Esophagus muscularis mucosa (tissue), 4 donors: ENCODE measurements around the gene SH3BP1. TPM values are rescaled to one million over a fixed set of nuclear protein-coding genes. Genes with fewer than 3 reads are reported as not detected.
"Not testable (repeated sequence)": the region's sequence is repeated elsewhere in the genome, so short reads cannot be mapped to it uniquely, and the experiment has no call there.

Source experiments
- DNase-seq: peaks from one replicate; pipeline ENCODE4 v3.0.0-alpha.2; 2017; ENCODE audit errors: extremely low spot score
- H3K27ac ChIP-seq, 4 donors: fragments of 200-600 bp; sonication (generic); replicated peaks in 1 of 4; 1 replicate in 3 of 4; 2 replicates in 1 of 4; pipeline ENCODE4 v1.5.1; 2016 to 2019; ENCODE audit warnings: mild to moderate bottlenecking in 1 of 4
- H3K27me3 ChIP-seq, 4 donors: fragments of 200-600 bp; sonication (generic); one replicate each; pipeline versions ENCODE4 v1.5.1 to v1.6.0; 2016 to 2019
- H3K36me3 ChIP-seq, 4 donors: fragments of 200-600 bp; sonication (generic); one replicate each; pipeline ENCODE4 v1.5.1; 2016 to 2019
- H3K4me1 ChIP-seq, 4 donors: fragments of 200-600 bp; sonication (generic); one replicate each; pipeline ENCODE4 v1.5.1; 2016 to 2019
- H3K4me3 ChIP-seq, 4 donors: fragments of 200-600 bp; sonication (generic); 1 replicate in 2 of 4; 2 replicates in 2 of 4; pipeline ENCODE4 v1.5.1; 2016 to 2019; ENCODE audit warnings: mild to moderate bottlenecking in 4 of 4, moderate library complexity in 1 of 4
- H3K9me3 ChIP-seq, 4 donors: fragments of 200-600 bp; sonication (generic); 1 replicate in 3 of 4; 2 replicates in 1 of 4; pipeline ENCODE4 v1.5.1; 2016 to 2019
- CTCF ChIP-seq, 3 experiments: fragments of 200-600 bp in 2 of 3; fragments of 450-650 bp in 1 of 3; sonication (generic) in 2 of 3; IDR thresholded peaks; one replicate each; pipeline ENCODE4 v1.5.1; 2017 to 2019; ENCODE audit warnings: antibody characterized with exemption in 3 of 3, mild to moderate bottlenecking in 2 of 3, moderate library complexity in 1 of 3
- EP300 ChIP-seq: sonication (generic); formaldehyde crosslinking; IDR thresholded peaks from one replicate; pipeline ENCODE4 v1.6.1; 2017; ENCODE audit warnings: antibody characterized with exemption
- POLR2A ChIP-seq: fragments of 450-650 bp; IDR thresholded peaks from one replicate; pipeline ENCODE4 v1.6.1; 2017; ENCODE audit warnings: antibody characterized with exemption, moderate library complexity, mild to moderate bottlenecking, low read depth
- POLR2AphosphoS5 ChIP-seq, 2 donors: sonication (generic); formaldehyde crosslinking; IDR thresholded peaks; one replicate each; pipeline ENCODE4 v1.6.1; 2017; ENCODE audit warnings: antibody characterized with exemption in 2 of 2
- WGBS: methylation state at CpG from one replicate; pipeline ENCODE4 v1.1.5; 2018; 5-methylcytosine and 5-hydroxymethylcytosine counted together
- intact Hi-C: fragments of 100-400 bp; cut with DNase I; formaldehyde crosslinking; loops from one replicate; pipeline ENCODE4 v1.15.1; 2023
- total RNA-seq, 4 donors: library from RNA; depleted of rRNA; stranded (reverse); fragments of >200 nt; gene quantifications; one replicate each; pipeline versions ENCODE4 v1.1.0 to v1.2.1, GENCODE V29; 2016

SH3BP1 gene
- 1 to 10 TPM; 1.5 to 7.5 (median 4.3) TPM for total RNA-seq

- WGBS = 28% methylated on average over 5 of the region's 57 CpGs
- peaks cover 41 to 62% (median 47%) of the 10 kb centered on the region in 4 donors for H3K4me1 ChIP-seq
- peak within 1 kb of the TSS; percentile 54 to 72 (median 58) for H3K4me3 ChIP-seq
- no peak for DNase-seq
- intact Hi-C loops = no loop called here
- peaks cover 3 to 35% (median 12%) of the 10 kb centered on the region in 4 donors for H3K27me3 ChIP-seq
- peak within 1 kb of the TSS in 3 of 4 donors; percentile 37 to 65 (median 55) for H3K27ac ChIP-seq
- no peaks in the 10 kb centered on the region for H3K36me3 ChIP-seq
- H3K9me3 ChIP-seq = no peaks in the 10 kb centered on the region
- TF ChIP-seq POLR2AphosphoS5 (IDR thresholded peaks at IDR 0.05) (no peak), EP300 (no peak), CTCF (IDR thresholded peaks at IDR 0.05) (no peak), POLR2A (no peak)
Measured at GRCh38 chr22:37639070-37639760, at the start of gene SH3BP1. Gene SH3BP1 (plus strand): TSS chr22:37639669. CDS start chr22:37639788, 119 bp downstream.

GRCh38 chr22:37591081-37591480 is 48.4 kb upstream of the SH3BP1 start:
- DNase-seq, H3K27ac ChIP-seq, intact Hi-C loops, H3K36me3 ChIP-seq, H3K4me3 ChIP-seq, H3K9me3 ChIP-seq: not testable (repeated sequence)
- whole genome bisulfite sequencing = 87% methylated on average over 6 of the region's 6 CpGs
- peaks cover 0 to 20% (median 0%) of the 10 kb centered on the region in 4 donors for H3K27me3 ChIP-seq
- H3K4me1 ChIP-seq = peaks cover 0 to 11% (median 3%) of the 10 kb centered on the region in 4 donors

- intact Hi-C loops = loop anchor here (2.0 kb wide), 1 partner anchor 47 kb away; no protein-coding TSS in a partner anchor
- peaks cover 0 to 11% (median 3%) of the 10 kb centered on the region in 4 donors for H3K4me1 ChIP-seq
- peaks cover 0 to 22% (median 0%) of the 10 kb centered on the region in 4 donors for H3K27me3 ChIP-seq
- H3K9me3 ChIP-seq = no peaks in the 10 kb centered on the region
- no peak overlapping the region for H3K27ac ChIP-seq
- 88% methylated on average over 12 of the region's 12 CpGs for WGBS
- peak overlapping the region in 1 of 4 donors; percentile 21 for H3K4me3 ChIP-seq
- DNase-seq = no peak
- H3K36me3 ChIP-seq = no peaks in the 10 kb centered on the region
- TF ChIP-seq CTCF (IDR thresholded peaks at IDR 0.05) (no peak), POLR2AphosphoS5 (IDR thresholded peaks at IDR 0.05) (no peak), POLR2A (no peak), EP300 (no peak)
Measured at GRCh38 chr22:37591823-37592404, 47.6 kb upstream of the SH3BP1 start.

GRCh38 chr22:37594237-37594636 is 45.2 kb upstream of the SH3BP1 start:
- WGBS = 95% methylated on average over 5 of the region's 5 CpGs
- no peaks in the 10 kb centered on the region for H3K9me3 ChIP-seq
- DNase-seq = no peak
- H3K4me1 ChIP-seq = peaks cover 0 to 11% (median 5%) of the 10 kb centered on the region in 4 donors
- intact Hi-C loops = no loop called here
- no peak for TF ChIP-seq EP300
- TF ChIP-seq POLR2A = no peak
- TF ChIP-seq CTCF (IDR thresholded peaks at IDR 0.05) = no peak
- TF ChIP-seq POLR2AphosphoS5 (IDR thresholded peaks at IDR 0.05) = no peak
- no peak overlapping the region for H3K4me3 ChIP-seq
- no peaks in the 10 kb centered on the region for H3K36me3 ChIP-seq
- H3K27me3 ChIP-seq = peaks cover 0 to 22% (median 0%) of the 10 kb centered on the region in 4 donors
- H3K27ac ChIP-seq = no peak overlapping the region

GRCh38 chr22:37599153-37599552 is 40.3 kb upstream of the SH3BP1 start:
- no peak overlapping the region for H3K4me3 ChIP-seq
- peaks cover 0 to 47% (median 0%) of the 10 kb centered on the region in 4 donors for H3K27me3 ChIP-seq
- H3K36me3 ChIP-seq = no peaks in the 10 kb centered on the region
- H3K9me3 ChIP-seq = no peaks in the 10 kb centered on the region
- intact Hi-C loops = no loop called here
- TF ChIP-seq EP300 (no peak), POLR2A (no peak), POLR2AphosphoS5 (IDR thresholded peaks at IDR 0.05) (no peak), CTCF (IDR thresholded peaks at IDR 0.05) (no peak)
- H3K27ac ChIP-seq = no peak overlapping the region
- peaks cover 0 to 6% (median 0%) of the 10 kb centered on the region in 4 donors for H3K4me1 ChIP-seq
- DNase-seq = no peak
- WGBS = 59% methylated on average over 4 of the region's 4 CpGs
